ENCODE results near the gene MVD.

Gene MVD

GRCh38 chr16:88645941-88646340 is 16.9 kb downstream of the MVD start:
- TF ChIP-seq, protein P1, sequence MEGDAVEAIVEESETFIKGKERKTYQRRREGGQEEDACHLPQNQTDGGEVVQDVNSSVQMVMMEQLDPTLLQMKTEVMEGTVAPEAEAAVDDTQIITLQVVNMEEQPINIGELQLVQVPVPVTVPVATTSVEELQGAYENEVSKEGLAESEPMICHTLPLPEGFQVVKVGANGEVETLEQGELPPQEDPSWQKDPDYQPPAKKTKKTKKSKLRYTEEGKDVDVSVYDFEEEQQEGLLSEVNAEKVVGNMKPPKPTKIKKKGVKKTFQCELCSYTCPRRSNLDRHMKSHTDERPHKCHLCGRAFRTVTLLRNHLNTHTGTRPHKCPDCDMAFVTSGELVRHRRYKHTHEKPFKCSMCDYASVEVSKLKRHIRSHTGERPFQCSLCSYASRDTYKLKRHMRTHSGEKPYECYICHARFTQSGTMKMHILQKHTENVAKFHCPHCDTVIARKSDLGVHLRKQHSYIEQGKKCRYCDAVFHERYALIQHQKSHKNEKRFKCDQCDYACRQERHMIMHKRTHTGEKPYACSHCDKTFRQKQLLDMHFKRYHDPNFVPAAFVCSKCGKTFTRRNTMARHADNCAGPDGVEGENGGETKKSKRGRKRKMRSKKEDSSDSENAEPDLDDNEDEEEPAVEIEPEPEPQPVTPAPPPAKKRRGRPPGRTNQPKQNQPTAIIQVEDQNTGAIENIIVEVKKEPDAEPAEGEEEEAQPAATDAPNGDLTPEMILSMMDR (IDR thresholded peaks at IDR 0.05): no peak
- H3K36me3 ChIP-seq (ENCODE audit: control insufficient read depth, insufficient read depth, low read length): no peaks in the 10 kb centered on the region
- no peak overlapping the region for H2AFZ ChIP-seq
- H3K4me2 ChIP-seq (ENCODE audit: low read length): no peak overlapping the region
- no peaks in the 10 kb centered on the region for H3K79me2 ChIP-seq
- H3K27ac ChIP-seq: no peak overlapping the region
- no peaks in the 10 kb centered on the region for H3K27me3 ChIP-seq (ENCODE audit: control insufficient read depth, insufficient read depth, low read length)
- no peaks in the 10 kb centered on the region for H3K4me1 ChIP-seq
- no peaks in the 10 kb centered on the region for H3K9me3 ChIP-seq (ENCODE audit: control insufficient read depth, low read length)
- no peak overlapping the region for H3K9ac ChIP-seq
- no peak overlapping the region for H3K4me3 ChIP-seq (ENCODE audit: low read depth, low read length)

DNA sequence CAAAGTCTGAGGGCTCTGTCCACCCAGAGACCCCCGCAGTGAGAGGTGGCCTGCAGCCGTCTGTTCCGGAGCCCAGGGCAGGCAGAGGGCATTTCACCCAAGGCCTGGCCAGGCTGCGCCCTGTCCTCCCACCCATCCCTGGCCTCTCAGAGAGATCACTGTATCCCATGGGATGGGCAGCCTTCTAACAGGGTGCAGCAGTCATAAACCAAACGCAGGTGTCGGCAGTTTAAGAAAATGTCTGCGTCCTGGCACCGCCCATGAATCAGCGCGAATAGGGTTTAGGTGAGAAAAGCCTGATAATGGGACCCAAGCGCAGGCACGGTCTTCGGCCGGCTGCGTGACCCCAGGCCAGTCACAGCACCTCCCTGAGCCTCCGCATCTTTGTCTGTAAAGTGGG is 17.4 kb downstream of the MVD start:
- H3K4me3 ChIP-seq (ENCODE audit: low read depth, low read length): no peak overlapping the region
- H3K4me1 ChIP-seq: no peaks in the 10 kb centered on the region
- H3K79me2 ChIP-seq: no peaks in the 10 kb centered on the region
- no peaks in the 10 kb centered on the region for H3K27me3 ChIP-seq (ENCODE audit: control insufficient read depth, insufficient read depth, low read length)
- no peaks in the 10 kb centered on the region for H3K36me3 ChIP-seq (ENCODE audit: control insufficient read depth, insufficient read depth, low read length)
- no peaks in the 10 kb centered on the region for H3K9me3 ChIP-seq (ENCODE audit: control insufficient read depth, low read length)
- TF ChIP-seq, protein P1 (IDR thresholded peaks at IDR 0.05): no peak
- no peak overlapping the region for H2AFZ ChIP-seq
- H3K9ac ChIP-seq: no peak overlapping the region
- no peak overlapping the region for H3K27ac ChIP-seq
- no peak overlapping the region for H3K4me2 ChIP-seq (ENCODE audit: low read length)

- no peak overlapping the region for H3K27ac ChIP-seq
- no peaks in the 10 kb centered on the region for H3K36me3 ChIP-seq (ENCODE audit: control insufficient read depth, insufficient read depth, low read length)
- H3K27me3 ChIP-seq (ENCODE audit: control insufficient read depth, insufficient read depth, low read length): no peaks in the 10 kb centered on the region
- no peaks in the 10 kb centered on the region for H3K9me3 ChIP-seq (ENCODE audit: control insufficient read depth, low read length)
- TF ChIP-seq, protein P1 (IDR thresholded peaks at IDR 0.05): no peak
- no peaks in the 10 kb centered on the region for H3K4me1 ChIP-seq
- no peak overlapping the region for H2AFZ ChIP-seq
- no peak overlapping the region for H3K4me3 ChIP-seq (ENCODE audit: low read depth, low read length)
- H3K9ac ChIP-seq: no peak overlapping the region
- no peaks in the 10 kb centered on the region for H3K79me2 ChIP-seq
- H3K4me2 ChIP-seq (ENCODE audit: low read length): no peak overlapping the region
Observed at GRCh38 chr16:88643644-88643932, 19.3 kb downstream of the MVD start.

- no peak overlapping the region for H2AFZ ChIP-seq
- no peak overlapping the region for H3K4me2 ChIP-seq (ENCODE audit: low read length)
- H3K9me3 ChIP-seq (ENCODE audit: control insufficient read depth, low read length): no peaks in the 10 kb centered on the region
- no peak overlapping the region for H3K27ac ChIP-seq
- H3K36me3 ChIP-seq (ENCODE audit: control insufficient read depth, insufficient read depth, low read length): no peaks in the 10 kb centered on the region
- H3K4me1 ChIP-seq: no peaks in the 10 kb centered on the region
- H3K9ac ChIP-seq: no peak overlapping the region
- H3K4me3 ChIP-seq (ENCODE audit: low read depth, low read length): no peak overlapping the region
- H3K27me3 ChIP-seq (ENCODE audit: control insufficient read depth, insufficient read depth, low read length): no peaks in the 10 kb centered on the region
- TF ChIP-seq, protein P1 (IDR thresholded peaks at IDR 0.05): no peak
- H3K79me2 ChIP-seq: no peaks in the 10 kb centered on the region
Observed at GRCh38 chr16:88642881-88643643, 19.8 kb downstream of the MVD start.
